WTC11 (cell line): ENCODE data around the gene CHST3. TPM values are rescaled to one million over a fixed set of nuclear protein-coding genes. Genes with fewer than 3 reads are reported as not detected.

Source experiments
- ATAC-seq: fragments of 200-7000 bp; cut with Tn5 transposase; 2 replicates; pipeline ENCODE4 v1.10.0; 2021; ENCODE audit warnings: mild to moderate bottlenecking, moderate library complexity
- CTCF ChIA-PET: fragments of 300-600 bp; sonication (Branson Sonifier 250); formaldehyde crosslinking; loops from one replicate; lab custom pipeline; 2021; ENCODE audit warnings: antibody characterized with exemption; lab: Charles Lee
- POLR2A ChIA-PET: fragments of 350-600 bp; sonication (Branson Sonifier 250); formaldehyde crosslinking; loops from one replicate; lab custom pipeline; 2021; ENCODE audit warnings: antibody characterized with exemption; lab: Charles Lee
- DNase-seq: peaks from one replicate; pipeline ENCODE4 v3.0.0; 2021; ENCODE audit warnings: low spot score
- H3K27ac Mint-ChIP-seq: 2 replicates; pipeline ENCODE4 v1.8.0; 2021; ENCODE audit warnings: mixed read lengths
- H3K27me3 Mint-ChIP-seq: 2 replicates; pipeline ENCODE4 v1.8.0; 2021; ENCODE audit warnings: low read depth, mild to moderate bottlenecking, moderate library complexity, mixed read lengths
- H3K36me3 Mint-ChIP-seq: 2 replicates; pipeline ENCODE4 v1.8.0; 2021; ENCODE audit warnings: mixed read lengths
- H3K4me1 Mint-ChIP-seq: 2 replicates; pipeline ENCODE4 v1.8.0; 2022; ENCODE audit warnings: mixed read lengths
- H3K4me3 Mint-ChIP-seq: 2 replicates; pipeline ENCODE4 v1.8.0; 2021; ENCODE audit warnings: mild to moderate bottlenecking, moderate library complexity, mixed read lengths
- H3K9me3 Mint-ChIP-seq: 2 replicates; pipeline ENCODE4 v1.8.0; 2021; ENCODE audit warnings: mixed read lengths
- CBFB ChIP-seq: sonication (generic); formaldehyde crosslinking; IDR thresholded peaks from 2 replicates; pipeline ENCODE4 v1.8.1; 2022; ENCODE audit warnings: mild to moderate bottlenecking, low read depth, missing genetic modification reagents
- CREM ChIP-seq: sonication (generic); formaldehyde crosslinking; IDR thresholded peaks from 2 replicates; pipeline ENCODE4 v1.8.1; 2022; ENCODE audit warnings: mild to moderate bottlenecking, missing genetic modification reagents, moderate library complexity
- HMGA2 ChIP-seq: fragments of 250-450 bp; sonication (Bioruptor Pico); IDR thresholded peaks from 2 replicates; pipeline ENCODE4 v1.4.0; 2021; ENCODE audit warnings: mild to moderate bottlenecking, moderate library complexity
- NFATC4 ChIP-seq: fragments of 250-450 bp; sonication (Bioruptor Pico); IDR thresholded peaks from 2 replicates; pipeline ENCODE4 v1.9.0; 2021; ENCODE audit warnings: mild to moderate bottlenecking
- NFE2L1 ChIP-seq: sonication (generic); formaldehyde crosslinking; IDR thresholded peaks from 2 replicates; pipeline ENCODE4 v1.8.1; 2023; ENCODE audit warnings: missing genetic modification reagents
- SMAD4 ChIP-seq: sonication (generic); formaldehyde crosslinking; IDR thresholded peaks from 2 replicates; pipeline ENCODE4 v1.8.0; 2022; ENCODE audit warnings: mild to moderate bottlenecking, missing genetic modification reagents
- total RNA-seq: library from RNA; stranded (reverse); gene quantifications from 3 replicates; pipeline ENCODE4 v1.2.3, GENCODE V29; 2021
- TF ChIP-seq, protein P1 (sequence below): sonication (generic); formaldehyde crosslinking; IDR thresholded peaks from 2 replicates; pipeline ENCODE4 v1.8.1; 2022; ENCODE audit warnings: low read depth, mild to moderate bottlenecking, moderate library complexity, missing genetic modification reagents, borderline replicate concordance
- TF ChIP-seq, protein P2 (sequence below): sonication (generic); formaldehyde crosslinking; IDR thresholded peaks from 2 replicates; pipeline ENCODE4 v1.8.1; 2022; ENCODE audit warnings: mild to moderate bottlenecking, moderate library complexity, missing genetic modification reagents
- TF ChIP-seq, protein P3 (sequence below): fragments of 250-450 bp; sonication (Bioruptor Pico); IDR thresholded peaks from 2 replicates; pipeline ENCODE4 v1.9.0; 2021; ENCODE audit warnings: mild to moderate bottlenecking
- TF ChIP-seq, protein P4 (sequence below): sonication (generic); formaldehyde crosslinking; IDR thresholded peaks from 2 replicates; pipeline ENCODE4 v1.8.1; 2023; ENCODE audit warnings: mild to moderate bottlenecking, missing genetic modification reagents, moderate library complexity
- TF ChIP-seq, protein P5 (sequence below): sonication (generic); formaldehyde crosslinking; IDR thresholded peaks from 2 replicates; pipeline ENCODE4 v1.8.1; 2022; ENCODE audit warnings: low read depth, missing genetic modification reagents, borderline replicate concordance
- TF ChIP-seq, protein P6 (sequence below): fragments of 250-450 bp; sonication (Bioruptor Pico); IDR thresholded peaks from 2 replicates; pipeline ENCODE4 v1.8.0; 2021; ENCODE audit warnings: mild to moderate bottlenecking
- TF ChIP-seq, protein P7 (sequence below): sonication (generic); formaldehyde crosslinking; IDR thresholded peaks from 2 replicates; pipeline ENCODE4 v1.8.0; 2023; ENCODE audit warnings: missing genetic modification reagents, mild to moderate bottlenecking, borderline replicate concordance

Gene CHST3
- total RNA-seq, 1 experiment from 2014 or later, result 7.0 TPM

DNA sequence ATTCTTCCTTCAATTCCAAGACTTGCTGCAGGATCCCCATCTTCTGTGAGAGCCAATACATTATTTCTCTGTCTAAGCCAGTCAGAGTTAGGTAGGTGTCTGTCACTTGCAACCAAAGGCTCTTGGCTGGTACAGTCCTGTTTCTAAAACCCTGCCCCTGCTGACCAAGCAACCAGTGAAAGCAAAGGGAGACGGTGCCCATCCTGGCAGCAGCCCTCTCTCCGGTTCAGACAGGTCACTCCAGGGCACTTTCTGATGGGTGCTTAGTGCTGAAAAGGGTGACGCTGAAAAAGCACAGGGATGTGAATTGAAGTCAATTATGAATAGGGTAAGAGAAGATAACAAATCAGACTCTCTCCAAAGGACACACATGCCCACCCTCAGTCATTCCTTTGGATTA lies 86.7 kb downstream of the CHST3 start (continued):
- TF ChIP-seq, protein P1, sequence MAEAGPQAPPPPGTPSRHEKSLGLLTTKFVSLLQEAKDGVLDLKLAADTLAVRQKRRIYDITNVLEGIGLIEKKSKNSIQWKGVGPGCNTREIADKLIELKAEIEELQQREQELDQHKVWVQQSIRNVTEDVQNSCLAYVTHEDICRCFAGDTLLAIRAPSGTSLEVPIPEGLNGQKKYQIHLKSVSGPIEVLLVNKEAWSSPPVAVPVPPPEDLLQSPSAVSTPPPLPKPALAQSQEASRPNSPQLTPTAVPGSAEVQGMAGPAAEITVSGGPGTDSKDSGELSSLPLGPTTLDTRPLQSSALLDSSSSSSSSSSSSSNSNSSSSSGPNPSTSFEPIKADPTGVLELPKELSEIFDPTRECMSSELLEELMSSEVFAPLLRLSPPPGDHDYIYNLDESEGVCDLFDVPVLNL, result no peak

DNA sequence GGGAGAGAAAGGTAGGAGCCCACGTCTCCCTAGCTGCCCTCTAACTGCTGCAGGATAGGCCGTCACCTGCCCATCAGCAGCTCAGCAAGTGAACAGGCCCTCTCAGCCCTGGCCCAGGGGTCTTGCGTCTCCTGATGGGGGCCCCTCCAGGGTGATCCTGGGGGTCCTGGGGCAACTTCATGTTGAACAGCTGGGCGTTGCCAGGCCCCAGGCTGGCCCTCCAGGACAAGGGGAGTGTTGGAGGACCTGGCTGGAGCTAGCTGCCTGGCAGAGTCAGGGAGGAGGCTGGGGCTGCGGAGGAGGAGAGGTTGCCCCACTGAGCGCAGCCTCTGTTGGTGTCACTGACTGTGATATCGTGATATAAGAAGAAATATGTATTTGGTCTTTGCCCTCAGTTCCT lies 89.5 kb downstream of the CHST3 start:
- peaks cover 7% of the 10 kb centered on the region for H3K9me3 Mint-ChIP-seq
- ATAC-seq (no peak), DNase-seq (no peak)
- no peaks in the 10 kb centered on the region for H3K36me3 Mint-ChIP-seq
- H3K4me1 Mint-ChIP-seq, result peaks cover 4% of the 10 kb centered on the region; the same call in 1 of the 2 replicates
- H3K4me3 Mint-ChIP-seq, result no peak overlapping the region
- H3K27ac Mint-ChIP-seq, result no peak overlapping the region
- POLR2A ChIA-PET, result no interaction called here
- CTCF ChIA-PET, result interaction anchor here (0.5 to 1.7 kb wide), 4 partner anchors 14 to 283 kb away, joined by 3 to 4 read pairs (median 4); no protein-coding TSS in a partner anchor
- TF ChIP-seq, protein P2, sequence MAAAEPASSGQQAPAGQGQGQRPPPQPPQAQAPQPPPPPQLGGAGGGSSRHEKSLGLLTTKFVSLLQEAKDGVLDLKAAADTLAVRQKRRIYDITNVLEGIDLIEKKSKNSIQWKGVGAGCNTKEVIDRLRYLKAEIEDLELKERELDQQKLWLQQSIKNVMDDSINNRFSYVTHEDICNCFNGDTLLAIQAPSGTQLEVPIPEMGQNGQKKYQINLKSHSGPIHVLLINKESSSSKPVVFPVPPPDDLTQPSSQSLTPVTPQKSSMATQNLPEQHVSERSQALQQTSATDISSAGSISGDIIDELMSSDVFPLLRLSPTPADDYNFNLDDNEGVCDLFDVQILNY (CRISPR knock-in tag), result no peak
- H3K27me3 Mint-ChIP-seq, result peaks cover 3% of the 10 kb centered on the region; the same call in 1 of the 2 replicates

DNA sequence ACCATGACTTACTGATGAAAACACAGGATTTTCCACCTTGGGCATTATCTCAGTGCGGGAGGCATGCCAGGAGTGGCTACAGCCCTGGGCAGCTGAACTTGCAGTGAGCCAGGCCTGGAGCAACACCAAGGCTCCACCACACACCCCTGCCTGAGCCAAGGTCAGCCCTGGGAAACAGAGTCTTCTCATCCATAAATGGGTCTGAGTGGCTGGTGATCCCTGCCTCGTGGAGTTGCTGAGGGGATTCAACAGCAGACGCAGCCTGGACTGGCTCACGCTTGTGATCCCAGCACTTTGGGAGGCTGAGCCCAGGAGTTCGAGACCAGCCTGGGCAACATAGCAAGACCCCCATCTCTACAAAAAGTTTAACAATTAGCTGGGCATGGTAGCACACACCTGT lies 91.9 kb downstream of the CHST3 start:
- TF ChIP-seq, protein P3, sequence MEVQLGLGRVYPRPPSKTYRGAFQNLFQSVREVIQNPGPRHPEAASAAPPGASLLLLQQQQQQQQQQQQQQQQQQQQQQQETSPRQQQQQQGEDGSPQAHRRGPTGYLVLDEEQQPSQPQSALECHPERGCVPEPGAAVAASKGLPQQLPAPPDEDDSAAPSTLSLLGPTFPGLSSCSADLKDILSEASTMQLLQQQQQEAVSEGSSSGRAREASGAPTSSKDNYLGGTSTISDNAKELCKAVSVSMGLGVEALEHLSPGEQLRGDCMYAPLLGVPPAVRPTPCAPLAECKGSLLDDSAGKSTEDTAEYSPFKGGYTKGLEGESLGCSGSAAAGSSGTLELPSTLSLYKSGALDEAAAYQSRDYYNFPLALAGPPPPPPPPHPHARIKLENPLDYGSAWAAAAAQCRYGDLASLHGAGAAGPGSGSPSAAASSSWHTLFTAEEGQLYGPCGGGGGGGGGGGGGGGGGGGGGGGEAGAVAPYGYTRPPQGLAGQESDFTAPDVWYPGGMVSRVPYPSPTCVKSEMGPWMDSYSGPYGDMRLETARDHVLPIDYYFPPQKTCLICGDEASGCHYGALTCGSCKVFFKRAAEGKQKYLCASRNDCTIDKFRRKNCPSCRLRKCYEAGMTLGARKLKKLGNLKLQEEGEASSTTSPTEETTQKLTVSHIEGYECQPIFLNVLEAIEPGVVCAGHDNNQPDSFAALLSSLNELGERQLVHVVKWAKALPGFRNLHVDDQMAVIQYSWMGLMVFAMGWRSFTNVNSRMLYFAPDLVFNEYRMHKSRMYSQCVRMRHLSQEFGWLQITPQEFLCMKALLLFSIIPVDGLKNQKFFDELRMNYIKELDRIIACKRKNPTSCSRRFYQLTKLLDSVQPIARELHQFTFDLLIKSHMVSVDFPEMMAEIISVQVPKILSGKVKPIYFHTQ (CRISPR knock-in tag), result no peak
- TF ChIP-seq CREM, result no peak
- no peak for TF ChIP-seq SMAD4 (CRISPR knock-in tag)
- no peak for TF ChIP-seq CBFB (CRISPR knock-in tag)
- no peak for TF ChIP-seq HMGA2 (CRISPR knock-in tag)
- TF ChIP-seq, protein P4, sequence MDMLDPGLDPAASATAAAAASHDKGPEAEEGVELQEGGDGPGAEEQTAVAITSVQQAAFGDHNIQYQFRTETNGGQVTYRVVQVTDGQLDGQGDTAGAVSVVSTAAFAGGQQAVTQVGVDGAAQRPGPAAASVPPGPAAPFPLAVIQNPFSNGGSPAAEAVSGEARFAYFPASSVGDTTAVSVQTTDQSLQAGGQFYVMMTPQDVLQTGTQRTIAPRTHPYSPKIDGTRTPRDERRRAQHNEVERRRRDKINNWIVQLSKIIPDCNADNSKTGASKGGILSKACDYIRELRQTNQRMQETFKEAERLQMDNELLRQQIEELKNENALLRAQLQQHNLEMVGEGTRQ (CRISPR knock-in tag), result no peak
- POLR2A ChIA-PET, result no interaction called here
- H3K4me1 Mint-ChIP-seq, result peaks cover 11% of the 10 kb centered on the region
- H3K36me3 Mint-ChIP-seq, result no peaks in the 10 kb centered on the region
- no peaks in the 10 kb centered on the region; the same call in 1 of the 2 replicates for H3K27me3 Mint-ChIP-seq
- H3K9me3 Mint-ChIP-seq, result no peaks in the 10 kb centered on the region
- H3K4me3 Mint-ChIP-seq, result no peak overlapping the region
- DNase-seq, result no peak
- CTCF ChIA-PET, result interaction anchor here (1.7 to 2.2 kb wide), 2 partner anchors 7 to 11 kb away, joined by 5 to 15 read pairs; no protein-coding TSS in a partner anchor
- ATAC-seq, result no peak
- no peak overlapping the region for H3K27ac Mint-ChIP-seq

DNA sequence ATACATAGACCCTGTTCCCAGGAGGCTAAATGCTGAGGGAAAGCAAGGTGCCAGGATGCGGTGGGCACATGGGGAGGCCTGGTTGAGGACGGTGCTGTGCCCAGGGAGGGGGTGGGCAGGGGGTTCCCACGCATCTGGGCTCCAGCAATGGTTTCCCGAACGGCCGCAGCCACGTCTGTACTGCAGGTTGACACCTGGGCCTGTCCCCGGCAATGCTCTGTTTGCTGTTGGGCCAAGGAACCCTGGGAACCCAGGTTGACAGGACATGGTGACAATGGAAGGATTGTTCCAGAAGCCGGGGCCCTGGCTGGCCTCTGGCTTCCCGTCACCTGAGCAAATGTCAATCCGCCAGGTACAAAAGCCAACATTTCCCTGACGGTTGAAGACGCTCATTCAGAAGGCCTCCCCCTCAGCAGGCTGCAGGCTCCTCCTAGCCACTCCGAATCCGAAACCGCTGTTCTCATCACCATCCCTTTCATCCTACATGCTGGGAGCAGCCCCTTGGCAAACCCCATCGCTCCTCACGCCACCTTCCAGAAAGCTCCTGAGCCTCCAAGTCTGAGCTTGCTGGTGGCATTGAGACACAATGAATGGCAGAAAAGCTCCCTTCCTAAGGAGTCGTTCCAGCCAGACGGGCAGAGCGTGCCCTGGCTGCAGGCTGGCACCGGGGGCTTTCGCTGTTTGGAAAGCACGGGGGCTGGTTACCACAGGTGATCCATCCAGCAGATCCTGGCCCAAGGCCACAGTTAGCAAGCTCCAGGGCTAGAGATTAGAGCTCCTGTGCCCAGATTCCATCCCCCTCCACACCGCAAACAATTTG lies 92.9 kb downstream of the CHST3 start:
- ChIA-PET POLR2A (no interaction called here), CTCF (interaction anchor here (0.8 to 2.2 kb wide), 4 partner anchors 8 to 161 kb away, joined by 3 to 15 read pairs (median 4); no protein-coding TSS in a partner anchor)
- Mint-ChIP-seq H3K27ac (no peak overlapping the region; the same call in 1 of the 2 replicates), H3K4me1 (peaks cover 14% of the 10 kb centered on the region), H3K36me3 (no peaks in the 10 kb centered on the region), H3K4me3 (no peak overlapping the region), H3K27me3 (no peaks in the 10 kb centered on the region; the same call in 1 of the 2 replicates), H3K9me3 (no peaks in the 10 kb centered on the region)
- no peak for DNase-seq
- ATAC-seq, result no peak
- TF ChIP-seq, protein P5, sequence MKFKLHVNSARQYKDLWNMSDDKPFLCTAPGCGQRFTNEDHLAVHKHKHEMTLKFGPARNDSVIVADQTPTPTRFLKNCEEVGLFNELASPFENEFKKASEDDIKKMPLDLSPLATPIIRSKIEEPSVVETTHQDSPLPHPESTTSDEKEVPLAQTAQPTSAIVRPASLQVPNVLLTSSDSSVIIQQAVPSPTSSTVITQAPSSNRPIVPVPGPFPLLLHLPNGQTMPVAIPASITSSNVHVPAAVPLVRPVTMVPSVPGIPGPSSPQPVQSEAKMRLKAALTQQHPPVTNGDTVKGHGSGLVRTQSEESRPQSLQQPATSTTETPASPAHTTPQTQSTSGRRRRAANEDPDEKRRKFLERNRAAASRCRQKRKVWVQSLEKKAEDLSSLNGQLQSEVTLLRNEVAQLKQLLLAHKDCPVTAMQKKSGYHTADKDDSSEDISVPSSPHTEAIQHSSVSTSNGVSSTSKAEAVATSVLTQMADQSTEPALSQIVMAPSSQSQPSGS (CRISPR knock-in tag), result no peak
- TF ChIP-seq, protein P6, sequence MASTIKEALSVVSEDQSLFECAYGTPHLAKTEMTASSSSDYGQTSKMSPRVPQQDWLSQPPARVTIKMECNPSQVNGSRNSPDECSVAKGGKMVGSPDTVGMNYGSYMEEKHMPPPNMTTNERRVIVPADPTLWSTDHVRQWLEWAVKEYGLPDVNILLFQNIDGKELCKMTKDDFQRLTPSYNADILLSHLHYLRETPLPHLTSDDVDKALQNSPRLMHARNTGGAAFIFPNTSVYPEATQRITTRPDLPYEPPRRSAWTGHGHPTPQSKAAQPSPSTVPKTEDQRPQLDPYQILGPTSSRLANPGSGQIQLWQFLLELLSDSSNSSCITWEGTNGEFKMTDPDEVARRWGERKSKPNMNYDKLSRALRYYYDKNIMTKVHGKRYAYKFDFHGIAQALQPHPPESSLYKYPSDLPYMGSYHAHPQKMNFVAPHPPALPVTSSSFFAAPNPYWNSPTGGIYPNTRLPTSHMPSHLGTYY, result no peak
- no peak for TF ChIP-seq NFE2L1 (CRISPR knock-in tag)
- TF ChIP-seq, protein P7, sequence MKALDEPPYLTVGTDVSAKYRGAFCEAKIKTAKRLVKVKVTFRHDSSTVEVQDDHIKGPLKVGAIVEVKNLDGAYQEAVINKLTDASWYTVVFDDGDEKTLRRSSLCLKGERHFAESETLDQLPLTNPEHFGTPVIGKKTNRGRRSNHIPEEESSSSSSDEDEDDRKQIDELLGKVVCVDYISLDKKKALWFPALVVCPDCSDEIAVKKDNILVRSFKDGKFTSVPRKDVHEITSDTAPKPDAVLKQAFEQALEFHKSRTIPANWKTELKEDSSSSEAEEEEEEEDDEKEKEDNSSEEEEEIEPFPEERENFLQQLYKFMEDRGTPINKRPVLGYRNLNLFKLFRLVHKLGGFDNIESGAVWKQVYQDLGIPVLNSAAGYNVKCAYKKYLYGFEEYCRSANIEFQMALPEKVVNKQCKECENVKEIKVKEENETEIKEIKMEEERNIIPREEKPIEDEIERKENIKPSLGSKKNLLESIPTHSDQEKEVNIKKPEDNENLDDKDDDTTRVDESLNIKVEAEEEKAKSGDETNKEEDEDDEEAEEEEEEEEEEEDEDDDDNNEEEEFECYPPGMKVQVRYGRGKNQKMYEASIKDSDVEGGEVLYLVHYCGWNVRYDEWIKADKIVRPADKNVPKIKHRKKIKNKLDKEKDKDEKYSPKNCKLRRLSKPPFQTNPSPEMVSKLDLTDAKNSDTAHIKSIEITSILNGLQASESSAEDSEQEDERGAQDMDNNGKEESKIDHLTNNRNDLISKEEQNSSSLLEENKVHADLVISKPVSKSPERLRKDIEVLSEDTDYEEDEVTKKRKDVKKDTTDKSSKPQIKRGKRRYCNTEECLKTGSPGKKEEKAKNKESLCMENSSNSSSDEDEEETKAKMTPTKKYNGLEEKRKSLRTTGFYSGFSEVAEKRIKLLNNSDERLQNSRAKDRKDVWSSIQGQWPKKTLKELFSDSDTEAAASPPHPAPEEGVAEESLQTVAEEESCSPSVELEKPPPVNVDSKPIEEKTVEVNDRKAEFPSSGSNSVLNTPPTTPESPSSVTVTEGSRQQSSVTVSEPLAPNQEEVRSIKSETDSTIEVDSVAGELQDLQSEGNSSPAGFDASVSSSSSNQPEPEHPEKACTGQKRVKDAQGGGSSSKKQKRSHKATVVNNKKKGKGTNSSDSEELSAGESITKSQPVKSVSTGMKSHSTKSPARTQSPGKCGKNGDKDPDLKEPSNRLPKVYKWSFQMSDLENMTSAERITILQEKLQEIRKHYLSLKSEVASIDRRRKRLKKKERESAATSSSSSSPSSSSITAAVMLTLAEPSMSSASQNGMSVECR (CRISPR knock-in tag), result no peak
- TF ChIP-seq NFATC4, result no peak
